Fibroblast of gingiva (primary cell): ENCODE measurements around the gene MYH16.
"Not testable (repeated sequence)": the region's sequence is repeated elsewhere in the genome, so short reads cannot be mapped to it uniquely, and the experiment has no call there.

Source experiments
- DNase-seq: peaks from one replicate; pipeline ENCODE4 v3.0.0-alpha.2; 2011; ENCODE audit warnings: low read depth

MYH16 gene

DNA sequence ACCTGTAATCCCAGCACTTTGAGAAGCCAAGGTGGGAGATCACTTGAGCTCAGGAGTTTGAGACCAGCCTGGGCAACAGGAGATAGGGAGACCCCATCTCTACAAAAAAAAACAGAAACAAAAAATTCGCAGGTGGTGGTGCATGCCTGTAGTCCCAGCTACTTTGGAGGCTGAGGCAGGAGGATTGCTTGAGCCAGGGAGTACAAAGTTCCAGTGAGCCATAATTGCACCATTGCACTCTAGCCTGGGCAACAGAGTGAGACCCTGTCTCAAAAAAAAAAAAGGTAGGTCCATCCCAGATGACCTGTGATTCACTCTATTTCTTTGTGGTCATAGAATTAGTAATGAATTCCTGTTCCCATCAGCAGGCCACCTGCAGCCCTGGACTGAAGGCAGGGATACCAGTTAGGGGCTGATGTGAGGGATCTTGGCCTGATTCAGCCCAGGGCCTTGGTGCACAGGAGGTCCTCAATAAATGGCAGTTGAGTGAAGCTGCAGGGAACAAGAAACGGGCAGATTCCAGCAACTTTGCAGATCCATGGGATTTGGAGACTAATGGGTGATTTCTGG lies at the start of gene MYH16:
TSS of gene MYH16 (plus strand) at position 364 of the 570 bp plus-strand sequence.
- DNase-seq, result no peak

GRCh38 chr7:99224263-99224898 lies 48.3 kb upstream of the MYH16 start:
- DNase-seq, result not testable (repeated sequence)

DNA sequence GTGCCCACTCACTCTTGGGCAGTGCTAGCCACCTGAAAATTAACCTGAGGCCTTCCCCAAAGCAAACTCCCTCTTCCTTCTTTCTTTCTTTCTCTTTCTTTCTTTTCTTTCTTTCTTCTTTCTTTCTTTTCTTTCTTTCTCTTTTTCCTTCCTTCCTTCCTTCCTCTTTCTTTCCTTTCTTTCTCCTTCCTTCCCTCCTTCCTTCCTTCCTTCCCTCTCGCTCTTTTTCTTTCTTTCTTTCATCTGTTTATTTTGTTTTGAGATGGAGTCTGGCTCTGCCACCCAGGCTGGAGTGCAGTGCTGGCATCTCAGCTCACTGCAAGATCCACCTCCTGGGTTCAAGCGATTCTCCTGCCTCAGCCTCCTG lies 47.8 kb upstream of the MYH16 start:
- DNase-seq, result no peak

DNA sequence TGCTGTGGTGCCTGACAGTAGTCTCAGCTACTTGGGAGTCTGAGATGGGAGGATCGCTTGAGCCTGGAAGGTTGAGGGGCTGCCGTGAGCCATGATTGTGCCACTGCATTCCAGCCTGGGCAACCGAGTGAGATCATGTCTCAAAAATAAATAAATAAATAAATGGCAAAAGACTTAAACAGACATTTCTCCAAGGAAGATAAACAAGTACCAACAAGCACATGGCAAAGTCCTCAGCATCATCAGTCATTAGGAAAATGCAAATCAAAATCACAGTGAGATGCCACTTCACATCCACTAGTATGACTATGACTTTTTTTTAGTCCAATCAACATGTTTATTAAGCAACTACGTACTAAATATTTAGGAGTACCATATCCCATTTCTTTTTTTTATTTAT lies 43.4 kb upstream of the MYH16 start:
- no peak for DNase-seq

- DNase-seq, result no peak
These were observed 40.4 kb upstream of the MYH16 start for GRCh38 chr7:99232082-99232770.

DNA sequence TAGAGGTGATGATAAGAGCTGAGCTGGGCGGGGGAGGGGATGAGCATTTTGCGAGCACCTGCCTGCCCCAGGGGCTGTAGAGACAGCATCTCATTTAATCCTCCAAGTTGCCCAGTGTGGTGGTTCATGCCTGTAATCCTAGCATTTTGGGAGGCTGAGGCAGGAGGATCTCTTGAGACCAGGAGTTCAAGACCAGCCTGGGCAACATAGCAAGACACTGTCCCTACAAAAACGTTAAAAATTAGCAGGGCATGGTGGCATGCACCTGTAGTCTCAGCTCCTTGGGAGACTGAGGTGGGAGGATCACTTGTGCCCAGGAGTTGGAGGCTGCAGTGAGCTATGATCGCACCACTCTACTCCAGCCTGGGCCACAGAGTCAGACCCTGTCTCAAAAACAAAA lies 39.7 kb upstream of the MYH16 start:
- DNase-seq, result not testable (repeated sequence)

DNA sequence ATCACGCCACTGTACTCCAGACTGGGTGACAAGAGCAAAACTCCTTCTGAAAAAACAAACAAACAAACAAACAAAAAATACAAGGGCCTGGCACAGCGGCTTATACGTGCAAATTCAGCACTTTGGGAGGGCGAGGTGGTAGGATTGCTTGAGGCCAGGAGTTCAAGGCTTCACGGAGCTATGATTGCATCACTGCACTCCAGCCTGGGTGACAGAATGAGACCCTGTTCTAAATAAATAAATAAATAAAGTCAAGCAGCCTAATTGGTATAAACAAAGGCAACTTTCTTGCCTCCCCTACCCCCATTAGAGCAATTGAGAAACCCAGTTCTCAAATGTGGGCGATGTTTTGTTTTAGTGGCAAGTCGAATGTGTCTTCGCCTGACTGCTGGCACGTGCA lies 38.5 kb upstream of the MYH16 start:
- no peak for DNase-seq

DNA sequence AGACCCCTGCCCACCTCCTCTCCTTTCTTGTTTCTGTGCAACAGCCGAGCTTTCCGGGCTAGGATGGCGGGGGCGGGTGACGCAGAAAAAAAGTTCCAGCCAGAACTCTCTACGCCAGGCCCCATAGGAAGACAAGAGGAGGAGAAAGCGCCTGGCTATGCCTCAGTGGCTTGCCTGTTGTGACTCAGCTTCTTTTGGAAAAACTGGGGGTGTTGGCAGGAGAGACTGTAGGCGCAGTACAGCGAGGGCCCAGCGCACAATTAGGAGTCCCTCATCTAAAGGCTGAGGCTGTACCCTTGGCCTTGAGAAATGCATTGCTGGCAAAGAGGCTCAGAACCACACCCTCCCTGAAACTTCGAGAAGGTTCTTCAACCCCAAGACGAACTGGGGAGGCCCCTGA lies 36.7 kb upstream of the MYH16 start:
- DNase-seq, result no peak

GRCh38 chr7:99237876-99238275 lies 34.8 kb upstream of the MYH16 start:
- DNase-seq, result not testable (repeated sequence)

- no peak for DNase-seq
These were observed 33.9 kb upstream of the MYH16 start for GRCh38 chr7:99238558-99239341.

GRCh38 chr7:99242682-99243081 lies 30.0 kb upstream of the MYH16 start:
- no peak for DNase-seq

DNA sequence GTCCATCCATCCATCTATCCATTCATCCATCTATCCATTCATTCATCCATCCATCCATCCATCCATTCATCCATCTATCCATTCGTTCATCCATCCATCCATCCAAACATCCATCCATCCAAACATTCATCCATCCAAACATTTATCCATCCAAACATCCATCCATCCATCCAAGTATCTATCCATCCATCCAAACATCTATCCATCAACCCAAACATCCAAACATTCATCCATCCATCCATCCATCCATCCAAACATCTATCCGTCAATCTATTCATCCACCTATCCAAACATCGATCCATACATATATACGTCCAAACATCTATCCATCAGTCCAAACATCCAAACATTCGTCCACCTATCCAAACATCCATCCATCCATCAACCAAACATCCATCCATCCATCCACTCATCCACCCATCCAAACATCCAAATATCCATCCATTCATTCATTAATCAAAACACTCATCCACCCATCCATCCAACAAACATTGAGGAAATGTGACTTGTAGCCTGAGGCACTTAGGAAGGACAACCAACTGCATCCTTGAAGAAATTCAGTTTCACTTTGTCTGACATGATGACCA lies 28.8 kb upstream of the MYH16 start:
- DNase-seq, result no peak

GRCh38 chr7:99244939-99245338 lies 27.7 kb upstream of the MYH16 start:
- DNase-seq, result no peak

- DNase-seq, result no peak
These were observed 24.1 kb upstream of the MYH16 start for GRCh38 chr7:99248391-99249095.

- no peak for DNase-seq
These were observed 22.6 kb upstream of the MYH16 start for GRCh38 chr7:99249985-99250575.

DNA sequence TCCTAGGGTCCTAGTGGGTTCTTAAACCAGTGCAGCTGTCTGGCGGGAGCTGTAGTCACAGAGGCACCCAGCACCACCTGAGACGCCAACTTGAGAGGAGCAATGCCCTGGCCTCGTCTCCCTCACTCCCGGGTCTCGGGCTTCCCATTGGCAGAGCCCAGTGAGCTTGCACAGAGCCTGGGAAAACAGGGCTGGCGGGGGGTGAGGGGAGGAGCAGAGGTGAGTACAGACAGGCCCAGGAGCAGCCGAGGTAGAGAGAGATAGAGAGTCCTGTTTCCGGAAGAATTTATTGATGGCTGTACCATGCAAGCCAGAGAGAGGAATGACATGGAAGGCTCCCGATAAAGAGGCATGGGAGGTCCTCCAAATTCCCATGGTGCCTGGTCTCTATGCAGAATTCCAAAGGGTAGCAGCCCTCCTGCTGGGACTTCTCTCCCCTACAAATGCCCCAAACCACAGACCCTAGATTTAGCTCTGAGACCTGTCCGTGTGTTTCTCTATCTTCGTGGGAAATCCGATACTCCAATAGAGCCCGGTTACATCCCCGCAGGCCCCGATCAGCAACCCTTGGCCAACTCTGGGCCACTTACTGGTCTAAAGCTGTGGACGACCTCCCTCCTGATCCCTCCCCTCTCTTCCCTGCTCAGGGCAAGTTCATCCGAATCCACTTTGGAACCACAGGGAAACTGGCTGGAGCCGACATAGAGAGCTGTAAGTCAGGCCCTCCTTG lies 20.3 kb upstream of the MYH16 start:
- DNase-seq, result no peak

DNA sequence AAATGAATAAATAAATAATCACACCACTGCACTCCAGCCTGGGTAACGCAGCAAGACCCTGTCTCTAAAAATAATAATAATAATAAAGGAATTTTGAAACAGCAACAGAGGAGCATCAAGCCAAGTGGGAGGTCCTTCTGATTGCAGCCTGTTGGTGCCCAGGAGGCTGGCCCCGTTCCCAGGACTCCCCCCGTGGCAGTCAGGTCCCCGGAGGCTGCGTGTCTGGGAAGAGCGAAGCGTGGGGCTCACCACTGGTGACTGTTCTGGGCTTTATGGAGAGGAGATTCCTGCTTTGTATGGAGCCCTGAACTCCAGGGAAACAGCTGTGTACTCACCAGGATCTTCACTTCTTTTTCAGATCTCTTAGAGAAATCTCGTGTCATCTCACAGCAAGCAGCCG lies 19.3 kb upstream of the MYH16 start:
- no peak for DNase-seq

- DNase-seq, result no peak
These were observed 18.2 kb upstream of the MYH16 start for GRCh38 chr7:99254390-99254789.

- no peak for DNase-seq
These were observed 17.2 kb upstream of the MYH16 start for GRCh38 chr7:99255463-99255862.

DNA sequence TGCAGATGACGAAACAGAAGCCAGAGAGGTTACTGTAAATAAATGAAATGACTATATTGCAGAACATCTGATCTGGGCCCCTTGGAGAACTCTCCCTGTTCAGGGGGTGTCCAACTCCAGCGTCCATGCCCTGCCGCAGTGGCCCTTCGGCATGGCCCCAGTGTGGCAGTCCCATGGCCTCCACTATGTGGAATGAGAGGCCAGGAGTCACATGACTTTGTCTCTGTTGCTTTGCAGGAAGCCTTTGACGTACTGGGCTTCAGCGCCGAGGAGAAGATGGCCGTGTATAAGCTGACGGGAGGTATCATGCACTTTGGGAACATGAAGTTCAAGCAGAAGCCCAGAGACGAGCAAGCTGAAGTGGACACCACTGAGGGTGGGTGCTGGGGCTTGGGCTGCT lies 15.6 kb upstream of the MYH16 start:
- DNase-seq, result no peak

- no peak for DNase-seq
These were observed 15.0 kb upstream of the MYH16 start for GRCh38 chr7:99257675-99258074.
